ENCODE results near the gene NTNG1.

Gene NTNG1

DNA sequence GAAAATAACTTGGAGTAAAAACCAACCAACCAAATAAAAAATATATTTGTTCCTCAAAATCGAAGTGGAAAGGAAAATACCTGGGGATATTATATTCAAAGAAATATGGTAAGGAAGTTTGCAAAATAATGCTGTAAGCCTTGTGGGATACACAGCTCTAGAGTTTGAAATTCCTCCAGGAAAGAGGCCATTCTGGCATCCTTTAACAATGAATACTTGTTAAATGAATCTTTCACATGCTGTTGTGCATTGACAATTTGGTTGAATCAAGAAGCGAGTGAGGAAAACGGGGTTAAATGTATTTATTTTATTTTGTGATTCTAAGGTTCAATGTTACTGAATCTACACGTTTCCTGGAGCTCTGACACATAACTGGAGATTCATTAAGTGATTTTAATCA, 30.5 kb upstream of the NTNG1 start:
- TF ChIP-seq, protein P1, sequence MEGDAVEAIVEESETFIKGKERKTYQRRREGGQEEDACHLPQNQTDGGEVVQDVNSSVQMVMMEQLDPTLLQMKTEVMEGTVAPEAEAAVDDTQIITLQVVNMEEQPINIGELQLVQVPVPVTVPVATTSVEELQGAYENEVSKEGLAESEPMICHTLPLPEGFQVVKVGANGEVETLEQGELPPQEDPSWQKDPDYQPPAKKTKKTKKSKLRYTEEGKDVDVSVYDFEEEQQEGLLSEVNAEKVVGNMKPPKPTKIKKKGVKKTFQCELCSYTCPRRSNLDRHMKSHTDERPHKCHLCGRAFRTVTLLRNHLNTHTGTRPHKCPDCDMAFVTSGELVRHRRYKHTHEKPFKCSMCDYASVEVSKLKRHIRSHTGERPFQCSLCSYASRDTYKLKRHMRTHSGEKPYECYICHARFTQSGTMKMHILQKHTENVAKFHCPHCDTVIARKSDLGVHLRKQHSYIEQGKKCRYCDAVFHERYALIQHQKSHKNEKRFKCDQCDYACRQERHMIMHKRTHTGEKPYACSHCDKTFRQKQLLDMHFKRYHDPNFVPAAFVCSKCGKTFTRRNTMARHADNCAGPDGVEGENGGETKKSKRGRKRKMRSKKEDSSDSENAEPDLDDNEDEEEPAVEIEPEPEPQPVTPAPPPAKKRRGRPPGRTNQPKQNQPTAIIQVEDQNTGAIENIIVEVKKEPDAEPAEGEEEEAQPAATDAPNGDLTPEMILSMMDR (IDR thresholded peaks at IDR 0.05), result no peak

DNA sequence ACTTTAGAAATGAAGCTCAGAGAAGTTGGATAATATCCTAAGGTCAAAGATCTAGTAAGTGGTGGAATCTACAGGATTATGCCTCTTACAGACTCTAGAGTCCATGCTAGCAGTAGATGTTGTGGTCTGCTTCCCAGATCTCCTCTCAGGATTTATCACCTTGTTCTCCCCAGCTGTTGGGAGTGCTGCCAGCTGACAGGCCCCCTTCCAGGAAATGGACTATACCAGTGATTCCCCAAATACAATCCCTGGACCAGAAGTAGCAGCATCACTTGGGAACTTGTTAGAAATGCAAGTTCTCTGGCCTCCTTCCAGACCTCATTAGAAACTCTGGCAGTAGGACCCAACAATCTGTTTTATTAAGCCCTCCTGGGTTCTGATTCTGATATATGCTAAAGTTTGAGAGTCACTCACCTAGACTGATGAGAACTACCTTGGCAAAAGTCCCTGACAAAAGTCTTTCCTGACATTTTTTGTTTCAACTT, 24.5 kb upstream of the NTNG1 start:
- TF ChIP-seq, protein P1 (IDR thresholded peaks at IDR 0.05), result no peak

DNA sequence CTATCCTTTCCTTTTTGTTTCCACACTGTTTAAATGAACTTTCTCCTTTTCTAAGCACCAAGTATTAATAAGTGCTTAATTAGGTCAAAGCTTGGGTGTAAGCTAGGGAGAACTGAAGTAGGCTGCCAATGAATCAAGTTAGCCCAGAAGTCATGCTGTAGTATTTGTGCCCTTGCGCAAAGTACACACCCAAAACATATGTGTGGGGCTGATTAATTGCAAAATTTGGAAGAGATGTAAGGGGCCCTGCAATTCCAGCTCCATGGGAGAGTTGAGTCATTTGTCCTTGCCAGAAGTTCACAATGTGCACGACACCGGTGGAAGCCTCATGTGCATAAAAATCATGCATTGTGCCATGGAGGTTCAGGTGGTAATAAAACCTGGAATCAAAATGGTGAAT, 18.6 kb upstream of the NTNG1 start:
- TF ChIP-seq, protein P1 (IDR thresholded peaks at IDR 0.05), result no peak

DNA sequence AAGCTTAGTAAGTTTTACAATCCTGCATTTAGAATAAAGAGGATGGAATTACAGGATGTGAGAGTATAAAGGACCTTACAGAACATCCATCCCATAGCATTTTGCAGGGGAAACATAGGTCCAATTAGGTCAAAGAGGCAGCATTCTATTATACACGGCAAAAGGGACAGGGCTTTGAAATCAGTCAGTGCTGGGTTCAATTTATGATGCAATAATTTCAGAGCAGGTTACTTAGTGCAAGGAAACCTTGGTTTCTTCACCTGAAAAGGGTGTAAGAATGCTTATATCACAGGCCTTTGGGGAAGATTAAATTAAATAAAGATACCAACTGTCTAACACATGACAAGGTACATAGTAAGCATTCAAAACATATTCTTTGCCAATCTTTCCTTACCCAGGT, 17.1 kb upstream of the NTNG1 start:
- TF ChIP-seq, protein P1 (IDR thresholded peaks at IDR 0.05), result no peak

DNA sequence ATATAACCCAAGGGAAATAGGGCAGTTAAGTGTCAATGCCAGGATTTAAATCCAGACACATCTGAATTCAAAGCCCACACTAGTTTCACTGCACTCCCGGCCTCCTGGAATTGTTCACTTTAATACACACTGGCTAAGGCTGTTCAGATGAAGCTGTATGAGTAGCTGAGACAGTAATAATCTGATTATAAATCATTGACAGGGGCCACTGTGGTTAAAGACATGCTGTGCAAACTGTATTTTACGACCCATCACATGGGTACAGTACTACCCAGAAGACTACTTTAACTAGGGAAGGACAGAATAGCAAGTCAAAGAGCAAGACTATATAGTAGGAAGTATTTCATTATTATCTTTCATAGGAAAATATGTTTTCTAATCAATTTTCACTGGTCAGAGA, 16.1 kb upstream of the NTNG1 start:
- TF ChIP-seq, protein P1 (IDR thresholded peaks at IDR 0.05), result no peak

DNA sequence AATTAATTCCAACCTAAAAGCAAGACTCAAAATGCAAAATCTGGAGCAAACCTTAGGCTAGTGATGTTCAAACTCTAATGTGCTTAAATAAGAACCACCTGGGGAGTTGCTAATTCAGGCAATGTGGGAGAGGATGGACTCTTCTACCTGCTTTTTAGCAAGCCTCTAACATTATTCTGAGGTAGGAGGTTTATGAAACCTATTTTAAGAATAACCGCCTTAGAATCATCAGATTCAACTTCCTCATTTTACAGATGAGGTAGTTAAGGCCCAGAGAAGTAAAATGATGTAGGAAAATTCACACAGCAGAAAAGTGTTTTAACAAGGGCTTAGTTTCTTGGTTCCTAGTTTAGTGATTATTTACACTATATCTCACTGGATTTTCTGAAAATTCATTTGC, 8.6 kb upstream of the NTNG1 start:
- TF ChIP-seq, protein P1 (IDR thresholded peaks at IDR 0.05), result no peak

DNA sequence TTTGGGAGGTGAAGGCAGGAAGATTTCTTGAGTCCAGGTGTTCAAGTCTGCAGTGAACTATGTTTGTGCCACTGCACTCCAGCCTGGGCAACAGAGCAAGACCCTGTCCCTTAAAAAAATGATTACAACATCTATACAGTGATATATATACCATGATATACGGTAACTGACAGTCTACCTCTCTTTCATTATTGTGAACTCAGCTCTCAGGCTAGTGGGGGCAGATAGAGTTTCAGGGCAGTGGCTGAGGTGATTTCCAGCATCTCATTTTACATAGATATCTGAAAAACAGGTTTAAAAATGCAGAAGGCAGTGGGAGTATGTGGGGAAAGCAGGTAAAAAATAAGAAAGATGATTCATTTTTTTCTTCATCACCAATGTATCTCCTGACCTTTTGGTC, 8.1 kb upstream of the NTNG1 start:
- TF ChIP-seq, protein P1 (IDR thresholded peaks at IDR 0.05), result no peak

DNA sequence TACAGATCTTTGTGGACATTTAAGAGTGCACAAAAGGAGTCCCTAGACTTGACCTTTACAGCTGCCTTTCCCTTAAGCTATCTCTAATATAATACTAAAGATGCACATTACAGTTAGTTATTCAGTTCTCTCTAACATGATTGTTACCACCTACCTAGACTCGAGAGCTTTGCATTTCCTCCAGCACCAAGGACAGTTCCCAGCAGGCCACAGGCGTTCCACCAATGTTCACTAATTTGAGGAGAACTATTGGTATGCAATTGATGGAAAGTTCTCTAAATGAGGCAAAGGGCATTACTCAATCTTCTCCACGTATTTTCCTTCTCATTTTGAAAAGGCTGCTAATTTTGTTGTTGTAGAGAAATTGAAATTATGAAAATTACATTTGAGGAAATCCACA, 5.4 kb upstream of the NTNG1 start:
- TF ChIP-seq, protein P1 (IDR thresholded peaks at IDR 0.05), result no peak

All from LNCAP (cell line).